GM18951 (cell line): ENCODE measurements around the gene IZUMO1.
"Not testable (repeated sequence)": the region's sequence is repeated elsewhere in the genome, so short reads cannot be mapped to it uniquely, and the experiment has no call there.

Experiments used
- POLR2A ChIP-seq: IDR thresholded peaks from 4 replicates; pipeline ENCODE4 v1.6.1; 2011; ENCODE audit warnings: mild to moderate bottlenecking; ENCODE audit not compliant: insufficient read length, insufficient read depth; ENCODE audit errors: extremely low read depth
- in situ Hi-C: fragments of 300-500 bp; cut with MboI; formaldehyde crosslinking; loops from one replicate; pipeline ENCODE4 v1.12.0; 2022; ENCODE audit warnings: low sequenced_read_pairs, mixed read lengths, inconsistent platforms; ENCODE audit not compliant: unreplicated experiment

Gene IZUMO1

DNA sequence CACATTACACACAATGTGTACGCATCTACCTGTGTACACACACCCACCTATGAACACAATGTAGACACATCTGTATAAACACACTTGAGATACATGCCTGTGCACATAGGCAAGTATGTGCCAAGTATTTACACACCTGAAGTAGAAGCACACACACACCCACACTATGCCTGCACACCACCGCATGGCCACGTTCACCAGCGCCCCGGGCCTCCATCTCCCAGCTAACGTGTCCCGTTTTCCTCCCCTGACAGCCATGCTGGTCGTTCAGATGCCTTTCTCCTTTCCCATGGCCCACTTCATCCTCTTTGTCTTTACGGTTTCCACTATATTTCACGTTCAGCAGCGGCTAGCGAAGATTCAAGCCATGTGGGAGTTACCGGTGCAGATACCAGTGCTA lies 44.0 kb downstream of the IZUMO1 start:
- in situ Hi-C loops = no loop called here
- TF ChIP-seq POLR2A = no peak

DNA sequence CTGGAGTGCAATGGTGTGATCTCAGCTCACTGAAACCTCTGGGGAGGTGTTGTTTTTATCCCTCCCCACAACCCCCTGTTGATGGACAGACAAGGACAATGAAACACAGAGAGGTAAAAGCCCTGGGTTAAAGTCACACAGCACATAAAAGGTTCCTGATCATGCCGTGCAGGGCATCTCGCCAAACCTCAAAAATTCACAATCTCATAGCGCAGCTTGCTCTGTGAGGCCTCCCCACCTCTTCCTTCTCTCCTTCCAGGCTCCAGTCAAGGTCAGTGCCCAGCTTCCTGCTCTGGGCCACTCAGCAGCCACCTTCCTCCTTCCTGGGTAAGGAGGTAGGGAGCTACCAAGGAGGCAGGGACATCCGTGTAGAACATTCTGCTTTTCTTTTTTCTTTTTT lies 48.7 kb downstream of the IZUMO1 start:
- TF ChIP-seq POLR2A = no peak
- in situ Hi-C loops = no loop called here

DNA sequence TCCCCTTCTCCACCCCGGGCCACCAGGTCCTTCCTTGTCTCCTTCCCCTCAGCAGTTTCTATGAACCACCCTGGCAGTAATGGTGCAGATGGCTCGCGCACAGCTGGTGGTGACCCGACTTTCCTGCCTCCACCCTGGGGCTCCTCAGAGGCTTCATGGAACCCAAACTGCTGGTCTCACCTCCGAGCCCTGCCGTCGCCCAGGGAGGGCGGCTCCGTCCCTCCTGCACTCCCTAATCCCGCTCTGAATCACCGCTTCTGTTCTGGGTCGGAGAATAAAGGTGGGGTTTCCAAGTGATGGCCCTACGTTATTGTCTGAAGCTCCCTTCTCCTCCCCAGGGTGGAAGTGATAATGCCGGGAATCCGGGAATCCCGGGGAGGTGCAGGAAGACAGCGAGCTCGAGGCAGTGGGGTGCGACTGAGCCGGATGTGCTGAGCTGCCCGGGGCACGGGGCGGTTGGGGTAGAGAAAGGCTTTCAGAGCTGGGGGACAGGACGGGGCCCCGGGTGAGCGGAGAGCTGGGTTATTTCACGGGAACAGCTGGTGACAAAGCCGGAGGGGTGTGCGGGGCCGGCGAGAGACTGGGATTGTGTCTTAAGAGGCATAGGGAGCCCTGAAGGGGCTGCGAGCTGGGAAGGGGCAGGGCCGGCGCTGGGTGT lies 50.2 kb downstream of the IZUMO1 start:
- no peak for TF ChIP-seq POLR2A
- in situ Hi-C loops = no loop called here

DNA sequence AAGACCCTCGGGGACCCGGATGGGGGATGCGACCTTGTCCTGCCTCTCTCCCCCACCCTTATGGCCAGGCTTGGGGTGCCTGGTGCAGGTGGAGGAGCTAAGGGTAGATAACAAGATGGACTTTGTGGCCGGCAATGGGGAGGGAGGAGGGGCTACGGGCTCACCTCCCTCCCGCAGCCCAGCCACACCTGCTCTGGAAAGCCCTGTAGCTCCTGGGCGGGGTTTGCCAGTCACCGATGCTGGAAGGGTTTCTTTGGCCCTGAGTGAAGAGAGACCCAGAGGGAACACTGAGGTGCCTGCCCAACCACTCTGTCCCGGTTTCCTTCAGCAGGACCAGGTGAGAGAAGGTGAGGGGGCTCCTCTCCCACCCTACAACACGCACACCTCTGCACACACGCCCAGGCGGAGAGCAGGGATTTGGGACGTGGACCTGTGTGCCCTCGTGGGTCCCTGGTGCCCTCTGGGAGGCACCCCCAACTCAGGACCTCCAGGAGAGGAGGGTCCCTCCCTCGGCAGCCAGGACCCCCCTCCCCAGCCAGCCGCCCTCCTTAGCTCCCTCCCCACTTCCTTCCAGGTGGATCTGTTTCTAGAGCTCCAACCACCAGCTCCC lies 50.9 kb downstream of the IZUMO1 start, which contains the start of gene FUT2:
TSS of gene FUT2 (plus strand) at position 229 of the 610 bp plus-strand sequence. CDS start 6,986 bp downstream, outside the sequence.
- in situ Hi-C loops = no loop called here
- no peak for TF ChIP-seq POLR2A

DNA sequence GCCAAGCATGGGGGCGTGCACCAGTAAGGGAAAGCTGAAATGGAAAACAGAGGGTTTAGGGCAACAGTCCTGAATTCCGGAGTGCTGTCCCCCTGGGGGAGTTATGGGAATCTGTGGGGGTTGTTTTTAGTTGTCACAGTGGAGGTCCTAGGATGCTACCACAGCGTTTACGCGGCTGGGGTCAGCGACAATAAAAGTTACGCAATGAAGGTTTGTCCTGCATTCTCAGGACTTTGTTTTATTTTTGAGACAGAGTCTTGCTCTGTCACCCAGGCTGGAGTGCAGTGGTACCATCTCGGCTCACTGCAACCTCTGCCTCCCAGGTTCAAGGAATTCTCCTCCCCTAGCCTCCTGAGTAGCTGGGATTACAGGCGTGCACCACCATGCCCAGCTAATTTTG lies 53.1 kb downstream of the IZUMO1 start:
- in situ Hi-C loops = not testable (repeated sequence)
